ENCODE data around the gene RBBP4.
A peak's percentile ranks its signal among the peaks of the same experiment; 100 is the strongest.
"Not testable (repeated sequence)": the region's sequence is repeated elsewhere in the genome, so short reads cannot be mapped to it uniquely, and the experiment has no call there.

Gene RBBP4

GRCh38 chr1:32622806-32623681 lies 28.0 kb upstream of the RBBP4 start:
- no peak for TF ChIP-seq CTCF (conservative IDR thresholded peaks at IDR 0.05; ENCODE audit: low read depth)
- POLR2A ChIA-PET (ENCODE audit: low non-redundant PET): no interaction called here
- no peak for DNase-seq (ENCODE audit: low spot score)
- no peak overlapping the region for H3K27ac ChIP-seq
- CTCF ChIA-PET: interaction anchor here (0.6 kb wide), 1 partner anchor 103 kb away, joined by 3 read pairs; no protein-coding TSS in a partner anchor

DNA sequence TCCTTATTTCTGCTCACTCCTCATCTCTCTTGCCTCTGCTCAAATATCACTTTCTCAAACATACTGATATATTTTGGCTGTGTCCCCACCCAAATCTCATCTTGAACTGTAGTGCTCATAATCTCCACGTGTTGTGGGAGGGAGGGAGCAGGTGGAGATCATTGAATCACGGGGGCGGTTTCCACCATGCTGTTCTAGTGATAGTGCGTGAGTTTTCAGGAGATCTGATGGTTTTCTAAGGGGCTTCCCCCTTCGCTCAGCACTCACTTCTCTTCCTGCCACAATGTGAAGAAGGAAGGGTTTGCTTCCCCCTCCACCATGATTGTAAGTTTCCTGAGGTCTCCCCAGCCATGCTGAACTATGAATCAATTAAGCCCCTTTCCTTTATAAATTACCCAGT lies 27.2 kb upstream of the RBBP4 start:
- ChIA-PET CTCF (no interaction called here), POLR2A (ENCODE audit: low non-redundant PET) (no interaction called here)
- H3K27ac ChIP-seq: no peak overlapping the region
- DNase-seq (ENCODE audit: low spot score): no peak
- no peak for TF ChIP-seq CTCF (conservative IDR thresholded peaks at IDR 0.05; ENCODE audit: low read depth)

- CTCF ChIA-PET: no interaction called here
- DNase-seq (ENCODE audit: low spot score): no peak
- H3K27ac ChIP-seq: no peak overlapping the region
- no peak for TF ChIP-seq CTCF (conservative IDR thresholded peaks at IDR 0.05; ENCODE audit: low read depth)
- POLR2A ChIA-PET (ENCODE audit: low non-redundant PET): no interaction called here
Observed at GRCh38 chr1:32626176-32626575, 24.8 kb upstream of the RBBP4 start.

- CTCF ChIA-PET: no interaction called here
- DNase-seq (ENCODE audit: low spot score): no peak
- TF ChIP-seq CTCF (conservative IDR thresholded peaks at IDR 0.05; ENCODE audit: low read depth): no peak
- POLR2A ChIA-PET (ENCODE audit: low non-redundant PET): no interaction called here
- H3K27ac ChIP-seq: peak overlapping the region; percentile 11
Observed at GRCh38 chr1:32627596-32628162, 23.3 kb upstream of the RBBP4 start.

- DNase-seq (ENCODE audit: low spot score); POLR2A ChIA-PET (ENCODE audit: low non-redundant PET); H3K27ac ChIP-seq: not testable (repeated sequence)
- CTCF ChIA-PET: interaction anchor here (0.7 kb wide), 1 partner anchor 72 kb away, joined by 4 read pairs; no protein-coding TSS in a partner anchor
Observed at GRCh38 chr1:32630173-32630572, 20.8 kb upstream of the RBBP4 start.

- TF ChIP-seq CTCF (conservative IDR thresholded peaks at IDR 0.05; ENCODE audit: low read depth): no peak
- POLR2A ChIA-PET (ENCODE audit: low non-redundant PET): no interaction called here
- DNase-seq (ENCODE audit: low spot score): no peak
- CTCF ChIA-PET: no interaction called here
- no peak overlapping the region for H3K27ac ChIP-seq
Observed at GRCh38 chr1:32632829-32633228, 18.2 kb upstream of the RBBP4 start.
